HCT116 (cell line): ENCODE measurements around the gene SPRY4. TPM values are rescaled to one million over a fixed set of nuclear protein-coding genes. Genes with fewer than 3 reads are reported as not detected.

Experiments used
- ATAC-seq: fragments of 200-7000 bp; cut with Tn5 transposase; 2 replicates; pipeline ENCODE4 v1.9.1; 2020; ENCODE audit warnings: mild to moderate bottlenecking, moderate library complexity
- BruUV-seq: library from RNA; stranded (reverse); fragments of 400-500 nt; replicated peaks from 2 replicates; lab custom pipeline; 2021; lab: Mats Ljungman, UMichigan
- CTCF ChIA-PET: fragments of 300-600 bp; sonication (Branson Sonifier 250); formaldehyde crosslinking; loops from one replicate; lab custom pipeline; 2021; ENCODE audit warnings: antibody characterized with exemption; lab: Charles Lee
- POLR2A ChIA-PET: fragments of 300-600, 350-600 bp; sonication (Branson Sonifier 250); formaldehyde crosslinking; loops from one replicate; lab custom pipeline; 2021; ENCODE audit warnings: antibody characterized with exemption; lab: Charles Lee
- RAD21 ChIA-PET, 2 experiments: fragments of 300-600 bp; sonication (Branson Sonifier 250); formaldehyde crosslinking; loops; one replicate each; lab custom pipeline; 2023; ENCODE audit warnings: low total read pairs in 2 of 2; ENCODE audit not compliant: uncharacterized antibody in 2 of 2, unreplicated experiment in 2 of 2, low non-redundant PET in 1 of 2; lab: Charles Lee
- DNase-seq: peaks from one replicate; pipeline ENCODE4 v3.0.0-alpha.2; 2010; ENCODE audit warnings: low read depth, low spot score
- H2AFZ ChIP-seq: fragments of 200-600 bp; shearing (Covaris generic), sonication (generic); 2 replicates; pipeline ENCODE4 v1.6.1; 2017; ENCODE audit warnings: low read depth, mixed run types, mixed read lengths, antibody characterized with exemption, low read length; ENCODE audit not compliant: poor library complexity, severe bottlenecking
- H3K27ac ChIP-seq: 2 replicates; pipeline ENCODE4 v1.5.1; 2012; ENCODE audit warnings: low read depth, low read length
- H3K27me3 ChIP-seq: fragments of 200-600 bp; sonication (generic); 2 replicates; pipeline ENCODE4 v1.6.1; 2016; ENCODE audit warnings: mixed run types, low read length, mixed read lengths; ENCODE audit not compliant: insufficient read depth
- H3K36me3 ChIP-seq, 2 experiments: fragments of 200-500 bp in 1 of 2; fragments of 200-600 bp in 1 of 2; sonication (Bioruptor generic) in 1 of 2; sonication (generic) in 1 of 2; 2 replicates each; pipeline versions ENCODE4 v1.5.1 to v1.6.1; 2014 to 2016; ENCODE audit warnings: low read length in 2 of 2, inconsistent platforms in 1 of 2, mixed read lengths in 1 of 2, mixed run types in 1 of 2; ENCODE audit not compliant: insufficient read depth in 2 of 2, control insufficient read depth in 1 of 2
- H3K4me1 ChIP-seq, 2 experiments: fragments of 200-600 bp in 1 of 2; sonication (generic) in 1 of 2; 2 replicates each; pipeline versions ENCODE4 v1.5.1 to v1.6.1; 2012 to 2017; ENCODE audit warnings: low read length in 2 of 2, inconsistent platforms in 1 of 2, mild to moderate bottlenecking in 1 of 2, mixed read lengths in 1 of 2, mixed run types in 1 of 2, moderate library complexity in 1 of 2; ENCODE audit not compliant: insufficient read depth in 2 of 2, control insufficient read depth in 1 of 2
- H3K4me2 ChIP-seq: fragments of 200-600 bp; sonication (generic); 2 replicates; pipeline ENCODE4 v1.6.1; 2017; ENCODE audit warnings: mixed run types, low read length, mixed read lengths
- H3K4me3 ChIP-seq, 2 experiments: fragments of 200-600 bp in 1 of 2; sonication (generic) in 1 of 2; replicated peaks in 1 of 2; 2 replicates each; pipeline ENCODE4 v1.5.1; 2011 to 2016; ENCODE audit warnings: low read length in 2 of 2, control low read depth in 1 of 2, low read depth in 1 of 2, mild to moderate bottlenecking in 1 of 2, mixed read lengths in 1 of 2, mixed run types in 1 of 2
- H3K79me2 ChIP-seq: fragments of 200-600 bp; sonication (generic); 2 replicates; pipeline ENCODE4 v1.6.1; 2017; ENCODE audit warnings: mild to moderate bottlenecking, mixed run types, low read length, moderate library complexity, mixed read lengths; ENCODE audit not compliant: insufficient read depth
- H3K9ac ChIP-seq: fragments of 200-600 bp; sonication (generic); 2 replicates; pipeline ENCODE4 v1.6.1; 2016; ENCODE audit warnings: low read length, mixed read lengths
- H3K9me2 ChIP-seq: fragments of 200-600 bp; sonication (generic), shearing (Covaris generic); 2 replicates; pipeline ENCODE4 v1.6.1; 2017; ENCODE audit warnings: mixed run types, mild to moderate bottlenecking, moderate library complexity; ENCODE audit not compliant: insufficient read depth
- H3K9me3 ChIP-seq, 2 experiments: fragments of 200-500 bp in 1 of 2; fragments of 200-600 bp in 1 of 2; sonication (Bioruptor generic) in 1 of 2; sonication (generic) in 1 of 2; 2 replicates each; pipeline ENCODE4 v1.6.1; 2014 to 2017; ENCODE audit warnings: low read length in 2 of 2, mixed read lengths in 2 of 2, inconsistent platforms in 1 of 2, low read depth in 1 of 2, mild to moderate bottlenecking in 1 of 2, mixed run types in 1 of 2, moderate library complexity in 1 of 2; ENCODE audit not compliant: control insufficient read depth in 1 of 2, insufficient read depth in 1 of 2
- H4K20me1 ChIP-seq: fragments of 200-600 bp; sonication (generic), shearing (Covaris generic); 2 replicates; pipeline ENCODE4 v1.6.1; 2017; ENCODE audit warnings: mixed run types, mild to moderate bottlenecking, moderate library complexity; ENCODE audit not compliant: insufficient read depth
- CBX3 ChIP-seq: IDR thresholded peaks from 2 replicates; pipeline ENCODE4 v1.6.1; 2012; ENCODE audit warnings: low read depth
- CEBPB ChIP-seq: IDR thresholded peaks from 2 replicates; pipeline ENCODE4 v1.6.1; 2012; ENCODE audit warnings: low read depth
- EGR1 ChIP-seq: IDR thresholded peaks from 2 replicates; pipeline ENCODE4 v1.6.1; 2012; ENCODE audit warnings: low read depth
- ELF1 ChIP-seq: IDR thresholded peaks from 2 replicates; pipeline ENCODE4 v1.6.1; 2012; ENCODE audit warnings: low read depth, borderline replicate concordance
- EZH2phosphoT487 ChIP-seq: fragments of 200-600 bp; IDR thresholded peaks from 2 replicates; pipeline ENCODE4 v1.6.1; 2018; ENCODE audit warnings: antibody characterized with exemption, borderline replicate concordance
- FOSL1 ChIP-seq: IDR thresholded peaks from 2 replicates; pipeline ENCODE4 v1.6.1; 2012; ENCODE audit warnings: low read depth
- JUND ChIP-seq: IDR thresholded peaks from 2 replicates; pipeline ENCODE4 v1.6.1; 2012
- POLR2A ChIP-seq: IDR thresholded peaks from 2 replicates; pipeline ENCODE4 v1.7.0; 2011; ENCODE audit warnings: borderline replicate concordance; ENCODE audit not compliant: insufficient read depth, insufficient read length; ENCODE audit errors: extremely low read depth
- POLR2AphosphoS5 ChIP-seq: IDR thresholded peaks from 2 replicates; pipeline ENCODE4 v1.6.1; 2011; ENCODE audit warnings: mild to moderate bottlenecking, low read depth, low read length, moderate library complexity
- RAD21 ChIP-seq: IDR thresholded peaks from 2 replicates; pipeline ENCODE4 v1.6.1; 2012; ENCODE audit warnings: low read depth, mild to moderate bottlenecking
- SIN3A ChIP-seq: IDR thresholded peaks from 2 replicates; pipeline ENCODE4 v1.6.1; 2012; ENCODE audit warnings: low read depth
- YY1 ChIP-seq: IDR thresholded peaks from 2 replicates; pipeline ENCODE4 v1.6.1; 2011; ENCODE audit warnings: low read length, low read depth, moderate library complexity, mild to moderate bottlenecking; ENCODE audit not compliant: insufficient replicate concordance; ENCODE audit errors: extremely low read depth
- ZFX ChIP-seq: fragments of 450-650 bp; IDR thresholded peaks from 2 replicates; pipeline ENCODE4 v1.6.1; 2017
- ZNF274 ChIP-seq: fragments of 200-500 bp; sonication (Bioruptor generic); IDR thresholded peaks from 2 replicates; pipeline ENCODE4 v1.6.1; 2014; ENCODE audit warnings: mild to moderate bottlenecking, low read depth, low read length, inconsistent platforms
- intact Hi-C: fragments of 100-400 bp; cut with micrococcal nuclease; formaldehyde crosslinking; loops from 2 replicates; pipeline ENCODE4 v1.10.0; 2022
- total RNA-seq: library from RNA; stranded (reverse); gene quantifications from one replicate; pipeline ENCODE4 v1.2.1, GENCODE V29; 2021; ENCODE audit not compliant: unreplicated experiment
- TF ChIP-seq, protein P1 (sequence below): IDR thresholded peaks from 2 replicates; pipeline ENCODE4 v1.6.1; 2012
- TF ChIP-seq, protein P2 (sequence below): IDR thresholded peaks from 2 replicates; pipeline ENCODE4 v1.6.1; 2012; ENCODE audit warnings: low read depth
- TF ChIP-seq, protein P3 (sequence below): IDR thresholded peaks from 2 replicates; pipeline ENCODE4 v1.6.1; 2011; ENCODE audit warnings: mild to moderate bottlenecking, low read length, moderate library complexity; ENCODE audit not compliant: insufficient replicate concordance; ENCODE audit errors: extremely low read depth
- TF ChIP-seq, protein P4 (sequence below): IDR thresholded peaks from 2 replicates; pipeline ENCODE4 v1.6.1; 2012
- TF ChIP-seq, protein P5 (sequence below), 3 experiments: fragments of 200-600 bp in 1 of 3; sonication (generic) in 1 of 3; IDR thresholded peaks in 2 of 3; conservative IDR thresholded peaks in 1 of 3; 2 replicates each; pipeline ENCODE4 v1.5.1; 2012 to 2017; ENCODE audit warnings: low read depth in 2 of 3, low read length in 2 of 3, antibody characterized with exemption in 1 of 3, borderline replicate concordance in 1 of 3, control low read depth in 1 of 3, mild to moderate bottlenecking in 1 of 3, mixed read lengths in 1 of 3, mixed run types in 1 of 3, moderate library complexity in 1 of 3; ENCODE audit not compliant: insufficient read depth in 1 of 3

SPRY4 gene
- total RNA-seq, 1 experiment from 2014 or later, result 112 TPM

DNA sequence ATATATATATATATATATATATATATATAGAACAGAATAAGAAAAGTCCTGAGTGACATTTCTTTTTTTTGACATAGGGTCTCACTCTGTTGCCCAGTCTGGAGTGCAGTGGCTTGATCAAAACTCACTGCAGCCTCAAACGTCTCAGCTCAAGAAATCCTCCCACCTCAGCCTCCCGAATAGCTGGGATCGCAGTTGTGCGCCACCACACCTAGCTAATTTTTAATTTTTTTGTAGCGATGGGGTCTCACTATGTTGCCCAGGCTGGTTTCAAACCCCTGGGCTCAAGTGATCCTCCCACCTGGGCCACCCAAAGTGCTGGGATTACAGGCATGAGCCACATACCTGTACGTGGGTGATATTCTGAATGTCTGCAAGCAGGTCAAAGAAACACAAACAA, 48.3 kb downstream of the SPRY4 start:
- no peak for ATAC-seq
- Histone ChIP-seq H3K4me2 (no peak overlapping the region), H3K27me3 (no peaks in the 10 kb centered on the region), H3K9me3 (no peaks in the 10 kb centered on the region), H2AFZ (no peak overlapping the region), H3K9ac (no peak overlapping the region), H4K20me1 (no peaks in the 10 kb centered on the region), H3K36me3 (no peaks in the 10 kb centered on the region), H3K4me1 (peaks cover 15 to 28% of the 10 kb centered on the region in 2 experiments), H3K79me2 (no peaks in the 10 kb centered on the region), H3K9me2 (no peaks in the 10 kb centered on the region), H3K4me3 (no peak overlapping the region), H3K27ac (no peak overlapping the region)
- no peak for TF ChIP-seq EGR1
- no peak for TF ChIP-seq CBX3
- TF ChIP-seq POLR2AphosphoS5, result no peak
- no peak for TF ChIP-seq ZFX
- TF ChIP-seq, protein P1, sequence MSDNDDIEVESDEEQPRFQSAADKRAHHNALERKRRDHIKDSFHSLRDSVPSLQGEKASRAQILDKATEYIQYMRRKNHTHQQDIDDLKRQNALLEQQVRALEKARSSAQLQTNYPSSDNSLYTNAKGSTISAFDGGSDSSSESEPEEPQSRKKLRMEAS, result no peak
- TF ChIP-seq EZH2phosphoT487, result no peak
- TF ChIP-seq YY1, result no peak
- no peak for TF ChIP-seq SIN3A
- TF ChIP-seq RAD21, result no peak
- no peak for TF ChIP-seq JUND
- TF ChIP-seq ZNF274, result no peak
- TF ChIP-seq FOSL1, result no peak
- TF ChIP-seq CEBPB, result no peak
- TF ChIP-seq, protein P2, sequence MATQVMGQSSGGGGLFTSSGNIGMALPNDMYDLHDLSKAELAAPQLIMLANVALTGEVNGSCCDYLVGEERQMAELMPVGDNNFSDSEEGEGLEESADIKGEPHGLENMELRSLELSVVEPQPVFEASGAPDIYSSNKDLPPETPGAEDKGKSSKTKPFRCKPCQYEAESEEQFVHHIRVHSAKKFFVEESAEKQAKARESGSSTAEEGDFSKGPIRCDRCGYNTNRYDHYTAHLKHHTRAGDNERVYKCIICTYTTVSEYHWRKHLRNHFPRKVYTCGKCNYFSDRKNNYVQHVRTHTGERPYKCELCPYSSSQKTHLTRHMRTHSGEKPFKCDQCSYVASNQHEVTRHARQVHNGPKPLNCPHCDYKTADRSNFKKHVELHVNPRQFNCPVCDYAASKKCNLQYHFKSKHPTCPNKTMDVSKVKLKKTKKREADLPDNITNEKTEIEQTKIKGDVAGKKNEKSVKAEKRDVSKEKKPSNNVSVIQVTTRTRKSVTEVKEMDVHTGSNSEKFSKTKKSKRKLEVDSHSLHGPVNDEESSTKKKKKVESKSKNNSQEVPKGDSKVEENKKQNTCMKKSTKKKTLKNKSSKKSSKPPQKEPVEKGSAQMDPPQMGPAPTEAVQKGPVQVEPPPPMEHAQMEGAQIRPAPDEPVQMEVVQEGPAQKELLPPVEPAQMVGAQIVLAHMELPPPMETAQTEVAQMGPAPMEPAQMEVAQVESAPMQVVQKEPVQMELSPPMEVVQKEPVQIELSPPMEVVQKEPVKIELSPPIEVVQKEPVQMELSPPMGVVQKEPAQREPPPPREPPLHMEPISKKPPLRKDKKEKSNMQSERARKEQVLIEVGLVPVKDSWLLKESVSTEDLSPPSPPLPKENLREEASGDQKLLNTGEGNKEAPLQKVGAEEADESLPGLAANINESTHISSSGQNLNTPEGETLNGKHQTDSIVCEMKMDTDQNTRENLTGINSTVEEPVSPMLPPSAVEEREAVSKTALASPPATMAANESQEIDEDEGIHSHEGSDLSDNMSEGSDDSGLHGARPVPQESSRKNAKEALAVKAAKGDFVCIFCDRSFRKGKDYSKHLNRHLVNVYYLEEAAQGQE, result no peak
- TF ChIP-seq, protein P3, sequence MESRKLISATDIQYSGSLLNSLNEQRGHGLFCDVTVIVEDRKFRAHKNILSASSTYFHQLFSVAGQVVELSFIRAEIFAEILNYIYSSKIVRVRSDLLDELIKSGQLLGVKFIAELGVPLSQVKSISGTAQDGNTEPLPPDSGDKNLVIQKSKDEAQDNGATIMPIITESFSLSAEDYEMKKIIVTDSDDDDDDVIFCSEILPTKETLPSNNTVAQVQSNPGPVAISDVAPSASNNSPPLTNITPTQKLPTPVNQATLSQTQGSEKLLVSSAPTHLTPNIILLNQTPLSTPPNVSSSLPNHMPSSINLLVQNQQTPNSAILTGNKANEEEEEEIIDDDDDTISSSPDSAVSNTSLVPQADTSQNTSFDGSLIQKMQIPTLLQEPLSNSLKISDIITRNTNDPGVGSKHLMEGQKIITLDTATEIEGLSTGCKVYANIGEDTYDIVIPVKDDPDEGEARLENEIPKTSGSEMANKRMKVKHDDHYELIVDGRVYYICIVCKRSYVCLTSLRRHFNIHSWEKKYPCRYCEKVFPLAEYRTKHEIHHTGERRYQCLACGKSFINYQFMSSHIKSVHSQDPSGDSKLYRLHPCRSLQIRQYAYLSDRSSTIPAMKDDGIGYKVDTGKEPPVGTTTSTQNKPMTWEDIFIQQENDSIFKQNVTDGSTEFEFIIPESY, result no peak
- TF ChIP-seq, protein P4, sequence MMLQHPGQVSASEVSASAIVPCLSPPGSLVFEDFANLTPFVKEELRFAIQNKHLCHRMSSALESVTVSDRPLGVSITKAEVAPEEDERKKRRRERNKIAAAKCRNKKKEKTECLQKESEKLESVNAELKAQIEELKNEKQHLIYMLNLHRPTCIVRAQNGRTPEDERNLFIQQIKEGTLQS, result no peak
- TF ChIP-seq POLR2A, result no peak
- no peak for TF ChIP-seq ELF1
- TF ChIP-seq, protein P5, sequence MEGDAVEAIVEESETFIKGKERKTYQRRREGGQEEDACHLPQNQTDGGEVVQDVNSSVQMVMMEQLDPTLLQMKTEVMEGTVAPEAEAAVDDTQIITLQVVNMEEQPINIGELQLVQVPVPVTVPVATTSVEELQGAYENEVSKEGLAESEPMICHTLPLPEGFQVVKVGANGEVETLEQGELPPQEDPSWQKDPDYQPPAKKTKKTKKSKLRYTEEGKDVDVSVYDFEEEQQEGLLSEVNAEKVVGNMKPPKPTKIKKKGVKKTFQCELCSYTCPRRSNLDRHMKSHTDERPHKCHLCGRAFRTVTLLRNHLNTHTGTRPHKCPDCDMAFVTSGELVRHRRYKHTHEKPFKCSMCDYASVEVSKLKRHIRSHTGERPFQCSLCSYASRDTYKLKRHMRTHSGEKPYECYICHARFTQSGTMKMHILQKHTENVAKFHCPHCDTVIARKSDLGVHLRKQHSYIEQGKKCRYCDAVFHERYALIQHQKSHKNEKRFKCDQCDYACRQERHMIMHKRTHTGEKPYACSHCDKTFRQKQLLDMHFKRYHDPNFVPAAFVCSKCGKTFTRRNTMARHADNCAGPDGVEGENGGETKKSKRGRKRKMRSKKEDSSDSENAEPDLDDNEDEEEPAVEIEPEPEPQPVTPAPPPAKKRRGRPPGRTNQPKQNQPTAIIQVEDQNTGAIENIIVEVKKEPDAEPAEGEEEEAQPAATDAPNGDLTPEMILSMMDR (IDR thresholded peaks at IDR 0.05 in 2 of 3, conservative IDR thresholded peaks at IDR 0.05 in 1 of 3; ENCODE audit: borderline replicate concordance in 1 of 3, insufficient read depth in 1 of 3, low read depth in 2 of 3, low read length in 2 of 3), result no peak
- intact Hi-C loops, result no loop called here
- no TSS peak for BruUV-seq
- no peak for DNase-seq
- ChIA-PET POLR2A (no interaction called here), CTCF (no interaction called here), RAD21 (interaction anchor here in 1 of 2 experiments (0.6 kb wide), 1 partner anchor 89 kb away, joined by 7 read pairs; no protein-coding TSS in a partner anchor)
